ENCODE measurements around the gene NDUFS6.
"Not testable (repeated sequence)": the region's sequence is repeated elsewhere in the genome, so short reads cannot be mapped to it uniquely, and the experiment has no call there.

NDUFS6 gene

GRCh38 chr5:1832511-1833250, 31.5 kb downstream of the NDUFS6 start:
- no peak for DNase-seq

DNA sequence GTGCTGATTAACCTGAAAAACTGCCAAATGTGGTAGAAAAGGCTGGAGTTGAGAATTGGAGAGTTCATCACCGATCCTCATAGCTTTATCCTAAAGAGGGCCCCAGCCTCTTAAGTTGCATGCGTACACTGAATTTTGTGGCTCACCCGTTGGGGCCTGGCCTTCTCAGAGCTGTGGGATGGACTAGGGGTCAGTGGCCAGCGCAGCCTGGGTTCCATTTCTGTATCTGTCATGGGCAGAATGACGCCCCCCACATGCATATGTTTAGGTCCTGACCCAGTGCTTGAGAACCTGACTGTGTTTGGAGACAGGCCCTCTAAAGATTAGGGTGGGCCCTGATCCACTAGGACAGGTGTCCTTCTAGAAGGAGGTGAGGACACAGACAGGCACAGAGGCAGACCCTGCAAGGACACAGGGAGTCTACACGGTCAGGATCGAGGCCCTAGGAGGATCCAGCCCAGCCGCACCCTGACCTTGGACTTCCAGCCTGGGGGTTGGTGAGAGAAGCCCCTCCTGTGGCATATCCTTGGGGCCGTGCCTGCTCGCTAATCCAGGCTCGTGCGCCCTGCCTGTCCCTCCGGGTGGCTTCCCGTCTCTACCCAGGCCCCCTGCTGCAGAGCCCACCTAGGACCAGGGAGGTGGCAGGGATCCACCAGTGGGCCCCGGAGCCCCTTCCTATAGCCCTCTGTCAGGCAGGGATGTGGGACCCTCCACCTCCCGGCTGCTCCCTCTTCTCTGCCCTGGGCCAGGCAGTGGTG, 32.2 kb downstream of the NDUFS6 start:
- DNase-seq: no peak

DNA sequence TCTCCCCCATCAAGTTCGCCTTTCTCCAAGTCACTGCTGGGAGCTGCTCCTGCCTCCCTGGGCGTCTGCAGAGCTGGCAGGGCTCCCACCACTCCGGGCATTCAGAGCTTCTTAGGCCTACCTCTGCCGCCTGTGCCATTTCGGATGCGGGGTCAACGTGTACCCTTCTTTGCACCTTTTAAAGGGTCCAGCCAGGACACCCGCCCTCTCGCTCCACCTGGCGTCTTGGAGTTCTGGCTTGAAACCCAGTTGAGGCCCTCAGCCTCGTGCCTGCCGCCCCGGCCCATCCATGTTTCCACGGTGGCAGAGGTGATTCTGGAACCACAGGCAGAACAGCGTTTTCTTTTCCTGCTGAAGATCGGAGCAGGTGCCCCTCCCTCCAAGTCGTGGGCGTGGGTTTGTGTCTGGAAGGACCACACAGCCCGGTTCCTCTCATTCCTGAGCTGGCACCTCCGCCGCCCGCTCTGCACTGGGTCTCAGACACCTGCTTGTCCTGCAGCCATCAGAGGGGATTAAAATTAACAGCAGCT, 32.9 kb downstream of the NDUFS6 start:
- DNase-seq: no peak

DNA sequence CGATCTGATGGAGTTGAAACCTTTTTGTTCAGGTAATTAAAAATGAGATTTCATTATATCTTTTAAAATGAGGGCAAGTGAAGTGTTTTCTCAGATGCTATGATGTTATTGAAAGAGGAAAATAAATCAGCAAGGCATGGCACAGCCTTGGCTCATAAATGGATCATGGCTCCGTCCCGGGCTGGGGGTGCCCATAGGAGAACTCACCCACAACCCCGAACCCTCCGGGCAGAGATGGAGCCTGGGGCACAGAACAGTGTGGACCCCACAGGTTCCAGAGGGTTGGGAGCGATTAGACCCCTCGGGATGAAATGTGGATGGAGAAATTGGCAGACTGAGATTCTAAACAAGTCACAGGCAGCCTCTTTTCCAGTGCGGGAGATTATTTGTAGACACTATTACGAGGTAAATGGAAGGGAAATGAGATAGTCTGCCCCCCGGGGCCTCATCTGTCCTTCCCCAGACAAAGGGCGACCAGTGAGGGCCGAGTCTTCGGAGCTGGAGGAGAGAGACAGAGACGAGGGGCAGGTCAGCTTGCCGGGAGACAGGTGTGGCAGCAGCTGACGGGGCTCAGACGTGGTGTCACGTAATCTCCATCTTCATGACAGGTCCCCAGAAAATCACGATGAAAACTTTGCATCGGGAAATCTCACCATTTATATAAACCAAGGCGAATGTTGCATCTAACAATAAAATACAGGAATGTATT, 33.7 kb downstream of the NDUFS6 start:
- DNase-seq: no peak

GRCh38 chr5:1835431-1835830, 34.2 kb downstream of the NDUFS6 start:
- no peak for DNase-seq

DNA sequence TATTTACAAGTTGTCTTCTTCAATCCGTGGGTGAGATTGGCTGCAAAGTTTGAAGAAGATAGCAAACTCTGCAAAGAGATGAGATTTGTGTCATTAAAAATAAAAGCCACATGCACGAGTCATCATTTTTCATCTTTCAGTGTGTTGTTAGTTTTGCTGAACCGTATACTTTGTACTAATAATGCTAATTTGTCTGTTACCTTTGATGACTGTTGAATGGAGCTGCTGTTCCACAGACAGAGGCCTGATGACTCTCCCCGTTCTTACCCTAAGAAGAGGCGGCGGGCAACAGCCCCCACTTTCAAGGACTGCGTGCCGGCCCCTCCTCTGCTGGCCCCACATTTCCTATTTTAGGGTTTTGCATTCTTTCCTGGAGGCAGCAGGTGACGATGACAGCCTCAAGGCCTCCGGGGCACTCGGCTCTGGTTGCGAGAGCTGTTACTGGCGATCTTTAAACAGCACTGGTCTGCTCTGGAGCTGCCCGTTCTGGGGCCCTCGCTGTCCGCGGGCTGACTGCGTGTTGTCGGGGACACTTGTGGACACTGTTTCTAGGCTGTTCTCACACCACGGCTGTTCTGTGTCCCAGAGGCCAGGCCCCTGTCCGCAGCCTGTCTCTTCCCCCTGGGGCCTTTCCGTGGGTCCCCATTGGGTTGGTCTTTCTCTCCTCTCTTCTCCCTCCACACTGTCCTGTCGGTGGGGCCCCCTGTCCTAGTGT, 35.1 kb downstream of the NDUFS6 start:
- no peak for DNase-seq

- DNase-seq: no peak
Measured at GRCh38 chr5:1836891-1837880, 36.0 kb downstream of the NDUFS6 start.

GRCh38 chr5:1838013-1838412, 36.8 kb downstream of the NDUFS6 start:
- DNase-seq: no peak

- no peak for DNase-seq
Measured at GRCh38 chr5:1840071-1840547, 38.9 kb downstream of the NDUFS6 start.

- no peak for DNase-seq
Measured at GRCh38 chr5:1840741-1841521, 39.7 kb downstream of the NDUFS6 start.

GRCh38 chr5:1842004-1842819, 41.0 kb downstream of the NDUFS6 start:
- no peak for DNase-seq

- not testable (repeated sequence) for DNase-seq
Measured at GRCh38 chr5:1843761-1844160, 42.6 kb downstream of the NDUFS6 start.

DNA sequence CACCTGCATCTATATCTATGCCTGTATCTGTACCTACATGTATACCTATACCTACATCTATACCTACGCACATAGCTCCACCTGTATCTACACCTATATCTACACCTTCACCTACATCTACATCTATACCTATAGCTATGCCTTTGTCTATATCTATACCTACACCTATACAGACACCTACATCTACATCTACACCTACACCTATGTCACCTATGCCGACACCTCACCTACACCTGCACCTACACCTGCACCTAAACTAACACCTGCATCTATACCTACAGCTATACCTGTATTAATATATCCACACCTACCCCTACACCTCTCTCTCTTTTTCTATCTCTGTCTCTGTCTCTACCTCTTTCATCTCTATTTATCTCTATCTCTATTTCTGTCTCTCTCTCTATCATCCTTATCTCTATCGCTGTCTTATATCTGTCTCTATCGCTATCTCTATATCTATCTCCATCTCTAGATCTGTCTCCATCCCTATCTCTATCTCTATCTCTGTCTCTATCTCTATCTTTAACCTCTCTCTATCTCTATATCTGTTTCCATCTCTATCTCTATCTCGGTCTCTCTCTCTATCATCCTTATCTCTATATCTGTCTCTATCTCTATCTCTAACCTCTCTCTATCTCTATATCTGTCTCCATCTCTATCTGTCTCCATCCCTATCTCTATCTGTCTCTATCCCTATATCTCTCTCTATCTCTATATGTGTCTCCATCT, 43.7 kb downstream of the NDUFS6 start:
- DNase-seq: no peak

- no peak for DNase-seq
Measured at GRCh38 chr5:1845696-1846095, 44.5 kb downstream of the NDUFS6 start.

GRCh38 chr5:1846583-1846982, 45.4 kb downstream of the NDUFS6 start:
- DNase-seq: no peak

DNA sequence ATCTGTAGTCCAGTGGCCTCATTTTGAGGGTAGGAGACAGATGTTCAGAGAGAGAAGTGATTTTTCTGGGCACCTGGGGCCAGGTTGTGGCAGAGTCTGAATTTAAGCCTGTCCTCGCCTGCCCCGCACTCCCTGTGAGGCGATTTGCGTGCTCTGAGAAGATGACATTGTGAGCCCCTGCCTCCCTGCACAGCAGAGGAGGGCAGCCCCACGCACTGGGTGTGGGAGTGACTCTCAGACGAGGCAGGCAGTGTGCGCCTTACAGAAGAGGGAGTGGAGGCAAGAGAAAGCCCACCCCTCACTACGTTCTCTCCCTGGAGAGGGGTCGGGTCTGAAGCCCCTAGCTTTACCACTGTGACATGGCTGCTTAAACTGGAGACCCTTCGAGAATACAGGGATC, 45.8 kb downstream of the NDUFS6 start:
- no peak for DNase-seq

DNA sequence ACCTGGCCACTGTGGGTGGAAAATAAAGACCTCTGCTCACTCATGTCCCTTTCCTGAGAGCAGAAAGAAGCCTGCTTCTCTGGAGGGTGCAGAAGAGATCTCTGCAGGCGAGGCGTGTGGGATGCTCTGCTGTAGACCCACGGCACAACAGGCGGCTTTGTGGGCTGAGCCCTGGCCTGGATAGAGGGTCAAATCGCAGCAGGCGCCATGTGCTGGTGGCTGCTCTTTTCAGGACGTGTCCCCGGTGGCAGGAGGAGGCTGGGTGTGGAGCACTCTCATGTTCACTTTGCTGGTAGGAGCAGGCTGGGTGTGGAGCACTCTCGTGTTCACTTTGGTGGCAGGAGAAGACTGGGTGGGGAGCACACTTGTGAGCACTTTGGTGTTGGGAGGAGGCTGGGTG, 46.4 kb downstream of the NDUFS6 start:
- no peak for DNase-seq
